ENCODE measurements around the gene WDR91. TPM values are rescaled to one million over a fixed set of nuclear protein-coding genes. Genes with fewer than 3 reads are reported as not detected.
A peak's percentile ranks its signal among the peaks of the same experiment; 100 is the strongest.

WDR91 gene
- polyA plus RNA-seq, 1 experiment = 6.3 TPM

- POLR2A ChIA-PET = interaction anchor here (0.9 kb wide), 1 partner anchor 42 kb away, joined by 4 read pairs; the partner anchor contains the start of gene WDR91
- DNase-seq (ENCODE audit: low read depth, low spot score) = peak; percentile 11
These were observed 42.8 kb upstream of the WDR91 start for GRCh38 chr7:135253851-135254771.

GRCh38 chr7:135251496-135252391, 40.4 kb upstream of the WDR91 start:
- Histone ChIP-seq H3K27me3 (ENCODE audit: control insufficient read depth, insufficient read depth, low read length) (no peaks in the 10 kb centered on the region), H3K9me3 (ENCODE audit: control insufficient read depth, insufficient read depth, low read length) (no peaks in the 10 kb centered on the region), H3K27ac (ENCODE audit: low read depth, low read length) (no peak overlapping the region), H3K4me3 (ENCODE audit: low read depth, low read length) (no peak overlapping the region)
- DNase-seq (ENCODE audit: low read depth, low spot score) = no peak
- TF ChIP-seq CTCF (IDR thresholded peaks at IDR 0.05; ENCODE audit: low read depth, low read length) = no peak
- ChIA-PET CTCF (no interaction called here), POLR2A (no interaction called here)

More at GRCh38 chr7:135253851-135254771, 42.8 kb upstream of the WDR91 start:
- no peaks in the 10 kb centered on the region for H3K9me3 ChIP-seq (ENCODE audit: control insufficient read depth, insufficient read depth, low read length)
- peak overlapping the region; percentile 83 for H3K27ac ChIP-seq (ENCODE audit: low read depth, low read length)
- no peaks in the 10 kb centered on the region for H3K27me3 ChIP-seq (ENCODE audit: control insufficient read depth, insufficient read depth, low read length)
- no peak overlapping the region for H3K4me3 ChIP-seq (ENCODE audit: low read depth, low read length)
- CTCF ChIA-PET = interaction anchor here (0.9 to 2.3 kb wide), 3 partner anchors 21 to 391 kb away, joined by 3 to 15 read pairs (median 3); no protein-coding TSS in a partner anchor
- TF ChIP-seq CTCF (IDR thresholded peaks at IDR 0.05; ENCODE audit: low read depth, low read length) = no peak

- Histone ChIP-seq H3K27ac (ENCODE audit: low read depth, low read length) (no peak overlapping the region), H3K9me3 (ENCODE audit: control insufficient read depth, insufficient read depth, low read length) (no peaks in the 10 kb centered on the region; the same call in 1 of the 2 replicates), H3K4me3 (ENCODE audit: low read depth, low read length) (no peak overlapping the region), H3K27me3 (ENCODE audit: control insufficient read depth, insufficient read depth, low read length) (no peaks in the 10 kb centered on the region)
- DNase-seq (ENCODE audit: low read depth, low spot score) = no peak
- ChIA-PET POLR2A (no interaction called here), CTCF (no interaction called here)
- no peak for TF ChIP-seq CTCF (IDR thresholded peaks at IDR 0.05; ENCODE audit: low read depth, low read length)
These were observed 37.2 kb upstream of the WDR91 start for GRCh38 chr7:135248546-135248945.

GRCh38 chr7:135247746-135248471, 36.6 kb upstream of the WDR91 start:
- no peaks in the 10 kb centered on the region; the same call in 1 of the 2 replicates for H3K9me3 ChIP-seq (ENCODE audit: control insufficient read depth, insufficient read depth, low read length)
- H3K27me3 ChIP-seq (ENCODE audit: control insufficient read depth, insufficient read depth, low read length) = peaks cover 6% of the 10 kb centered on the region
- no peak overlapping the region for H3K27ac ChIP-seq (ENCODE audit: low read depth, low read length)
- TF ChIP-seq CTCF (IDR thresholded peaks at IDR 0.05; ENCODE audit: low read depth, low read length) = no peak
- CTCF ChIA-PET = interaction anchor here (1.1 kb wide), 1 partner anchor 26 kb away, joined by 6 read pairs; no protein-coding TSS in a partner anchor
- no peak overlapping the region for H3K4me3 ChIP-seq (ENCODE audit: low read depth, low read length)
- no peak for DNase-seq (ENCODE audit: low read depth, low spot score)
- POLR2A ChIA-PET = no interaction called here
